GM21528 (cell line): Measurements from ENCODE around the gene ZNF532.
"Not testable (repeated sequence)": the region's sequence is repeated elsewhere in the genome, so short reads cannot be mapped to it uniquely, and the experiment has no call there.

Experiments
- ATAC-seq: cut with Tn5 transposase; IDR thresholded peaks from one replicate; pipeline ENCODE4 v1.9.1; 2021; ENCODE audit warnings: mild to moderate bottlenecking, moderate library complexity; ENCODE audit not compliant: unreplicated experiment, low FRiP score

Gene ZNF532

GRCh38 chr18:58898010-58898799, 33.5 kb downstream of the ZNF532 start:
- ATAC-seq: no peak

GRCh38 chr18:58900015-58900649, 35.5 kb downstream of the ZNF532 start:
- no peak for ATAC-seq

GRCh38 chr18:58901143-58901542, 36.5 kb downstream of the ZNF532 start:
- ATAC-seq: no peak

GRCh38 chr18:58901783-58902182, 37.1 kb downstream of the ZNF532 start:
- ATAC-seq: no peak

GRCh38 chr18:58902961-58903360, 38.3 kb downstream of the ZNF532 start:
- ATAC-seq: no peak

GRCh38 chr18:58903533-58903932, 38.9 kb downstream of the ZNF532 start:
- no peak for ATAC-seq

GRCh38 chr18:58905777-58906428, 41.2 kb downstream of the ZNF532 start:
- no peak for ATAC-seq

GRCh38 chr18:58908006-58908405, 43.3 kb downstream of the ZNF532 start:
- ATAC-seq: no peak

GRCh38 chr18:58909521-58909920, 44.8 kb downstream of the ZNF532 start:
- ATAC-seq: no peak

- no peak for ATAC-seq
These were observed 46.6 kb downstream of the ZNF532 start for GRCh38 chr18:58911241-58911640.

GRCh38 chr18:58911766-58912165, 47.1 kb downstream of the ZNF532 start:
- ATAC-seq: no peak

GRCh38 chr18:58915006-58915799, 50.5 kb downstream of the ZNF532 start:
- no peak for ATAC-seq

GRCh38 chr18:58915995-58916394, 51.3 kb downstream of the ZNF532 start:
- no peak for ATAC-seq

- not testable (repeated sequence) for ATAC-seq
These were observed 55.3 kb downstream of the ZNF532 start for GRCh38 chr18:58919934-58920333.

- ATAC-seq: no peak
These were observed 58.3 kb downstream of the ZNF532 start for GRCh38 chr18:58922995-58923394.

GRCh38 chr18:58924473-58924872, 59.8 kb downstream of the ZNF532 start:
- no peak for ATAC-seq

- no peak for ATAC-seq
These were observed 63.0 kb downstream of the ZNF532 start for GRCh38 chr18:58927659-58928058.

GRCh38 chr18:58928386-58928785, 63.7 kb downstream of the ZNF532 start:
- ATAC-seq: no peak

GRCh38 chr18:58929206-58929605, 64.5 kb downstream of the ZNF532 start:
- no peak for ATAC-seq

- no peak for ATAC-seq
These were observed 69.7 kb downstream of the ZNF532 start for GRCh38 chr18:58934356-58934755.
